Mesothelial cell of epicardium (in vitro differentiated cells): ENCODE results near the gene PDE4B. TPM values are rescaled to one million over a fixed set of nuclear protein-coding genes. Genes with fewer than 3 reads are reported as not detected.

Experiments used
- DNase-seq, 2 experiments: peaks; one replicate each; pipeline ENCODE4 v3.0.0; 2021; ENCODE audit warnings: low spot score in 2 of 2; ENCODE audit not compliant: unreplicated experiment in 2 of 2
- H3K27ac Mint-ChIP-seq: 2 replicates; pipeline ENCODE4 v1.8.0; 2021; ENCODE audit warnings: mixed read lengths
- H3K27me3 Mint-ChIP-seq: 2 replicates; pipeline ENCODE4 v1.8.0; 2021; ENCODE audit warnings: low read depth, mixed read lengths
- H3K36me3 Mint-ChIP-seq: 2 replicates; pipeline ENCODE4 v1.8.0; 2021; ENCODE audit warnings: mixed read lengths
- H3K4me1 Mint-ChIP-seq: 2 replicates; pipeline ENCODE4 v1.8.0; 2021; ENCODE audit warnings: mixed read lengths
- H3K4me3 Mint-ChIP-seq: 2 replicates; pipeline ENCODE4 v1.8.0; 2021; ENCODE audit warnings: mild to moderate bottlenecking, moderate library complexity, mixed read lengths
- H3K9me3 Mint-ChIP-seq: 2 replicates; pipeline ENCODE4 v1.8.0; 2021; ENCODE audit warnings: mixed read lengths
- CTCF ChIP-seq: fragments of 200-600 bp; sonication (generic); IDR thresholded peaks from one replicate; pipeline ENCODE4 v1.5.0; 2021; ENCODE audit warnings: antibody characterized with exemption; ENCODE audit not compliant: unreplicated experiment
- total RNA-seq: library from RNA; stranded (reverse); gene quantifications from 3 replicates; pipeline ENCODE4 v1.2.1, GENCODE V29; 2021

Gene PDE4B
- total RNA-seq, 1 donor from 2014 or later, result 22.3 TPM

GRCh38 chr1:65821386-65821785, 28.7 kb downstream of the PDE4B start:
- peaks cover 4% of the 10 kb centered on the region for H3K9me3 Mint-ChIP-seq
- no peak overlapping the region for H3K4me3 Mint-ChIP-seq
- no peak for DNase-seq
- no peak for TF ChIP-seq CTCF
- H3K27me3 Mint-ChIP-seq, result peaks cover 27% of the 10 kb centered on the region
- no peaks in the 10 kb centered on the region for H3K4me1 Mint-ChIP-seq
- H3K36me3 Mint-ChIP-seq, result no peaks in the 10 kb centered on the region
- H3K27ac Mint-ChIP-seq, result no peak overlapping the region

GRCh38 chr1:65824103-65824502, 31.4 kb downstream of the PDE4B start:
- DNase-seq, result no peak
- no peak for TF ChIP-seq CTCF
- Mint-ChIP-seq H3K27me3 (peaks cover 38% of the 10 kb centered on the region), H3K27ac (no peak overlapping the region), H3K4me1 (no peaks in the 10 kb centered on the region), H3K36me3 (no peaks in the 10 kb centered on the region), H3K4me3 (no peak overlapping the region), H3K9me3 (peaks cover 4% of the 10 kb centered on the region)

- peaks cover 4% of the 10 kb centered on the region for H3K9me3 Mint-ChIP-seq
- no peaks in the 10 kb centered on the region for H3K4me1 Mint-ChIP-seq
- H3K27ac Mint-ChIP-seq, result no peak overlapping the region
- no peaks in the 10 kb centered on the region for H3K36me3 Mint-ChIP-seq
- TF ChIP-seq CTCF, result no peak
- no peak overlapping the region for H3K4me3 Mint-ChIP-seq
- DNase-seq, result no peak
- H3K27me3 Mint-ChIP-seq, result peaks cover 44% of the 10 kb centered on the region
Measured at GRCh38 chr1:65825741-65826140, 33.0 kb downstream of the PDE4B start.

GRCh38 chr1:65826782-65827181, 34.1 kb downstream of the PDE4B start:
- Mint-ChIP-seq H3K4me3 (no peak overlapping the region), H3K27ac (no peak overlapping the region), H3K27me3 (peaks cover 45% of the 10 kb centered on the region), H3K9me3 (peaks cover 4% of the 10 kb centered on the region), H3K36me3 (no peaks in the 10 kb centered on the region), H3K4me1 (no peaks in the 10 kb centered on the region)
- no peak for DNase-seq
- TF ChIP-seq CTCF, result no peak

GRCh38 chr1:65827346-65827745, 34.7 kb downstream of the PDE4B start:
- peaks cover 4% of the 10 kb centered on the region for H3K9me3 Mint-ChIP-seq
- H3K4me3 Mint-ChIP-seq, result no peak overlapping the region
- H3K4me1 Mint-ChIP-seq, result no peaks in the 10 kb centered on the region
- no peak for TF ChIP-seq CTCF
- no peak overlapping the region for H3K27ac Mint-ChIP-seq
- peaks cover 48% of the 10 kb centered on the region for H3K27me3 Mint-ChIP-seq
- no peak for DNase-seq
- H3K36me3 Mint-ChIP-seq, result no peaks in the 10 kb centered on the region

- no peak for TF ChIP-seq CTCF
- Mint-ChIP-seq H3K4me1 (no peaks in the 10 kb centered on the region), H3K9me3 (no peaks in the 10 kb centered on the region), H3K27ac (no peak overlapping the region), H3K27me3 (peaks cover 41% of the 10 kb centered on the region), H3K4me3 (no peak overlapping the region), H3K36me3 (no peaks in the 10 kb centered on the region)
- no peak for DNase-seq
Measured at GRCh38 chr1:65830306-65830705, 37.6 kb downstream of the PDE4B start.
